SK-N-SH (cell line): Measurements from ENCODE around the gene TEAD2. TPM values are rescaled to one million over a fixed set of nuclear protein-coding genes. Genes with fewer than 3 reads are reported as not detected.

Experiments
- CTCF ChIA-PET: fragments of 300-600, 350-600 bp; formaldehyde crosslinking; extraction: SDS; loops from one replicate; lab custom pipeline; 2021; lab: Yijun Ruan, JAX
- POLR2A ChIA-PET: fragments of 350-600 bp; sonication (Branson Sonifier 250); formaldehyde crosslinking; extraction: SDS; loops from one replicate; lab custom pipeline; 2020; ENCODE audit warnings: antibody characterized with exemption, inconsistent platforms; lab: Yijun Ruan, JAX
- DNase-seq: peaks from one replicate; pipeline ENCODE4 v3.0.0; 2012
- H2AFZ ChIP-seq: fragments of 200-600 bp; sonication (generic); 2 replicates; pipeline ENCODE4 v1.8.1; 2016; ENCODE audit warnings: antibody characterized with exemption, mild to moderate bottlenecking, low read depth
- H3F3A ChIP-seq: fragments of 200-600 bp; sonication (generic); replicated peaks from 2 replicates; pipeline ENCODE3; 2016; ENCODE audit warnings: antibody characterized with exemption, mild to moderate bottlenecking; ENCODE audit not compliant: insufficient read depth
- H3K27ac ChIP-seq, 2 experiments: fragments of 200-500 bp in 1 of 2; fragments of 200-600 bp in 1 of 2; sonication (Bioruptor generic) in 1 of 2; sonication (generic), shearing (Covaris generic) in 1 of 2; 2 replicates each; pipeline versions ENCODE4 v1.5.1 to v1.6.1; 2014 to 2016; ENCODE audit warnings: low read depth in 2 of 2, inconsistent platforms in 1 of 2, low read length in 1 of 2, mild to moderate bottlenecking in 1 of 2, mixed read lengths in 1 of 2
- H3K27me3 ChIP-seq: fragments of 200-600 bp; sonication (generic), shearing (Covaris generic); 2 replicates; pipeline ENCODE4 v1.6.1; 2016; ENCODE audit warnings: mixed run types; ENCODE audit not compliant: insufficient read depth
- H3K36me3 ChIP-seq, 2 experiments: fragments of 200-500 bp in 1 of 2; fragments of 200-600 bp in 1 of 2; sonication (Bioruptor generic) in 1 of 2; sonication (generic) in 1 of 2; replicated peaks in 1 of 2; 2 replicates each; pipeline versions ENCODE3 to v1.5.1; 2014 to 2016; ENCODE audit warnings: low read length in 1 of 2, mild to moderate bottlenecking in 1 of 2; ENCODE audit not compliant: insufficient read depth in 2 of 2, control insufficient read depth in 1 of 2
- H3K4me1 ChIP-seq, 2 experiments: fragments of 200-500 bp in 1 of 2; fragments of 200-600 bp in 1 of 2; sonication (Bioruptor generic) in 1 of 2; sonication (generic), shearing (Covaris generic) in 1 of 2; 2 replicates each; pipeline versions ENCODE4 v1.5.1 to v1.6.1; 2014 to 2016; ENCODE audit warnings: low read depth in 1 of 2, low read length in 1 of 2, mixed run types in 1 of 2; ENCODE audit not compliant: insufficient read depth in 2 of 2, control insufficient read depth in 1 of 2
- H3K4me2 ChIP-seq: fragments of 200-600 bp; sonication (generic), shearing (Covaris generic); 2 replicates; pipeline ENCODE4 v1.6.1; 2017; ENCODE audit warnings: mixed run types
- H3K4me3 ChIP-seq, 2 experiments: fragments of 200-500 bp in 1 of 2; fragments of 200-600 bp in 1 of 2; sonication (Bioruptor generic) in 1 of 2; sonication (generic), shearing (Covaris generic) in 1 of 2; 2 replicates each; pipeline versions ENCODE4 v1.5.1 to v1.8.1; 2014 to 2016; ENCODE audit warnings: low read depth in 2 of 2, inconsistent platforms in 1 of 2, low read length in 1 of 2, mild to moderate bottlenecking in 1 of 2, mixed read lengths in 1 of 2, moderate library complexity in 1 of 2
- H3K79me2 ChIP-seq: fragments of 200-600 bp; sonication (generic); 2 replicates; pipeline ENCODE4 v1.8.1; 2017; ENCODE audit warnings: mild to moderate bottlenecking; ENCODE audit not compliant: insufficient read depth
- H3K9ac ChIP-seq: fragments of 200-600 bp; sonication (generic); 2 replicates; pipeline ENCODE4 v1.6.1; 2017; ENCODE audit warnings: mixed run types
- H3K9me2 ChIP-seq: fragments of 200-600 bp; sonication (generic); 2 replicates; pipeline ENCODE4 v1.6.1; 2017; ENCODE audit warnings: mixed run types
- H3K9me3 ChIP-seq: fragments of 200-600 bp; sonication (generic); 2 replicates; pipeline ENCODE4 v1.6.1; 2017; ENCODE audit warnings: mixed run types, mild to moderate bottlenecking, moderate library complexity
- H4K20me1 ChIP-seq: fragments of 200-600 bp; sonication (generic); 2 replicates; pipeline ENCODE4 v1.6.1; 2017; ENCODE audit warnings: mild to moderate bottlenecking, mixed run types; ENCODE audit not compliant: insufficient read depth
- CHD2 ChIP-seq: fragments of 150-350 bp; IDR thresholded peaks from 2 replicates; pipeline ENCODE4 v1.6.1; 2018; ENCODE audit warnings: low read length; ENCODE audit not compliant: partially characterized antibody
- FOSL2 ChIP-seq: IDR thresholded peaks from 2 replicates; pipeline ENCODE4 v1.4.0; 2012; ENCODE audit warnings: low read depth, mild to moderate bottlenecking, moderate library complexity, borderline replicate concordance
- FOXJ3 ChIP-seq: sonication (generic); formaldehyde crosslinking; IDR thresholded peaks from 2 replicates; pipeline ENCODE4 v1.5.1; 2020; ENCODE audit warnings: mild to moderate bottlenecking, missing genetic modification reagents
- GABPA ChIP-seq: IDR thresholded peaks from 2 replicates; pipeline ENCODE4 v1.4.0; 2012; ENCODE audit warnings: low read depth, mild to moderate bottlenecking
- IRF3 ChIP-seq: fragments of 150-350 bp; IDR thresholded peaks from 2 replicates; pipeline ENCODE4 v1.6.1; 2016; ENCODE audit warnings: mild to moderate bottlenecking, low read depth, low read length
- MEF2A ChIP-seq: IDR thresholded peaks from 2 replicates; pipeline ENCODE4 v1.4.0; 2012; ENCODE audit warnings: low read depth, borderline replicate concordance
- NFIC ChIP-seq: IDR thresholded peaks from 2 replicates; pipeline ENCODE4 v1.4.0; 2012; ENCODE audit warnings: borderline replicate concordance
- NRF1 ChIP-seq: IDR thresholded peaks from 2 replicates; pipeline ENCODE4 v1.6.1; 2012; ENCODE audit warnings: low read depth, mild to moderate bottlenecking, low read length
- POLR2AphosphoS5 ChIP-seq: IDR thresholded peaks from 2 replicates; pipeline ENCODE4 v1.6.1; 2012; ENCODE audit warnings: low read depth, low read length
- RAD21 ChIP-seq: IDR thresholded peaks from 2 replicates; pipeline ENCODE4 v1.6.1; 2012; ENCODE audit warnings: mild to moderate bottlenecking, low read length
- RCOR1 ChIP-seq: fragments of 150-350 bp; IDR thresholded peaks from 2 replicates; pipeline ENCODE4 v1.6.1; 2017; ENCODE audit warnings: antibody characterized with exemption, low read length
- RFX5 ChIP-seq: IDR thresholded peaks from 2 replicates; pipeline ENCODE4 v1.6.1; 2012; ENCODE audit warnings: mild to moderate bottlenecking, improper control_type of control experiment, low read length
- SIN3A ChIP-seq: IDR thresholded peaks from 2 replicates; pipeline ENCODE4 v1.6.1; 2012; ENCODE audit warnings: low read depth, mild to moderate bottlenecking, low read length, moderate library complexity, borderline replicate concordance
- SMC3 ChIP-seq: IDR thresholded peaks from 2 replicates; pipeline ENCODE4 v1.6.1; 2012; ENCODE audit warnings: low read depth, low read length, improper control_type of control experiment
- TAF1 ChIP-seq: IDR thresholded peaks from 2 replicates; pipeline ENCODE4 v1.6.1; 2012; ENCODE audit warnings: low read depth, mild to moderate bottlenecking, low read length, moderate library complexity, borderline replicate concordance
- ZBTB33 ChIP-seq: IDR thresholded peaks from 2 replicates; pipeline ENCODE4 v1.4.0; 2012; ENCODE audit warnings: low read depth, borderline replicate concordance
- WGBS: methylation state at CpG from one replicate; pipeline ENCODE4 v1.1.6; 2017; ENCODE audit warnings: low lambda C conversion rate; 5-methylcytosine and 5-hydroxymethylcytosine counted together
- polyA plus RNA-seq, 3 experiments: library from polyadenylated mRNA; depleted of rRNA; stranded (reverse); fragments of >200 nt; gene quantifications; 2 replicates each; pipeline ENCODE4 v1.2.3, GENCODE V29; 2012
- TF ChIP-seq, protein P1 (sequence below): IDR thresholded peaks from 2 replicates; pipeline ENCODE4; 2012
- TF ChIP-seq, protein P2 (sequence below): fragments of 150-350 bp; IDR thresholded peaks from 2 replicates; pipeline ENCODE4 v1.6.1; 2017; ENCODE audit warnings: antibody characterized with exemption, low read length, low read depth, borderline replicate concordance

Gene TEAD2
- polyA plus RNA-seq, 1 of the 3 experiments (the other 2 are of a cell fraction) = 27.9 TPM

DNA sequence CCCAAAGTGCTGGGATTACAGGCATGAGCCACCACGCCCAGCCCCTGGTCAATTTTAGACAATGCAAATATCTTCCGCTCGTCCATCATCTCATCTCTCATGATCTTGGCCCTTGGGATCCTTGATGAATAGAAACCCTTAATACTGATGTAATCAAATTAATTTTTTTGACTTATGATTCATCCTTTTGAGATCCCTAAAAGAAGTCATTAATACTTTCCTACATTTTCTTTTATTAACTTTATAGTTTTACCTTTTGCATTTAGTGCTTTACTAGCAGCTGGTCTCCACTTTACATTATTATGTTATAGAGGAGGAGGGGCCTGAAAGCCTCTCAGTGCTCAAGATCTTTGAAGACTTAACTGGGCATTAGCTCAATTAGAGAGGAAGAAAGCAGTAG lies 18.2 kb upstream of the TEAD2 start:
- H3K9me3 ChIP-seq = peaks cover 7% of the 10 kb centered on the region; the same call in 1 of the 2 replicates
- H3F3A ChIP-seq = peaks cover 4% of the 10 kb centered on the region
- H3K9ac ChIP-seq = no peak overlapping the region
- 54% methylated on average over 3 of the region's 3 CpGs for WGBS
- peaks cover 13% of the 10 kb centered on the region for H3K27me3 ChIP-seq
- no peaks in the 10 kb centered on the region for H3K36me3 ChIP-seq
- DNase-seq = no peak
- ChIA-PET POLR2A (no interaction called here), CTCF (interaction anchor here (3.7 kb wide), 1 partner anchor 11 kb away, joined by 24 read pairs; no protein-coding TSS in a partner anchor)
- no peaks in the 10 kb centered on the region for H3K4me1 ChIP-seq
- H3K27ac ChIP-seq = no peak overlapping the region
- H3K4me2 ChIP-seq = no peak overlapping the region
- no peaks in the 10 kb centered on the region for H3K9me2 ChIP-seq
- no peaks in the 10 kb centered on the region for H3K79me2 ChIP-seq
- H4K20me1 ChIP-seq = no peaks in the 10 kb centered on the region
- TF ChIP-seq, protein P1, sequence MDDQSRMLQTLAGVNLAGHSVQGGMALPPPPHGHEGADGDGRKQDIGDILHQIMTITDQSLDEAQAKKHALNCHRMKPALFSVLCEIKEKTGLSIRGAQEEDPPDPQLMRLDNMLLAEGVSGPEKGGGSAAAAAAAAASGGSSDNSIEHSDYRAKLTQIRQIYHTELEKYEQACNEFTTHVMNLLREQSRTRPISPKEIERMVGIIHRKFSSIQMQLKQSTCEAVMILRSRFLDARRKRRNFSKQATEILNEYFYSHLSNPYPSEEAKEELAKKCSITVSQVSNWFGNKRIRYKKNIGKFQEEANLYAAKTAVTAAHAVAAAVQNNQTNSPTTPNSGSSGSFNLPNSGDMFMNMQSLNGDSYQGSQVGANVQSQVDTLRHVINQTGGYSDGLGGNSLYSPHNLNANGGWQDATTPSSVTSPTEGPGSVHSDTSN = no peak
- no peak for TF ChIP-seq MEF2A
- no peak for TF ChIP-seq NRF1
- TF ChIP-seq, protein P2, sequence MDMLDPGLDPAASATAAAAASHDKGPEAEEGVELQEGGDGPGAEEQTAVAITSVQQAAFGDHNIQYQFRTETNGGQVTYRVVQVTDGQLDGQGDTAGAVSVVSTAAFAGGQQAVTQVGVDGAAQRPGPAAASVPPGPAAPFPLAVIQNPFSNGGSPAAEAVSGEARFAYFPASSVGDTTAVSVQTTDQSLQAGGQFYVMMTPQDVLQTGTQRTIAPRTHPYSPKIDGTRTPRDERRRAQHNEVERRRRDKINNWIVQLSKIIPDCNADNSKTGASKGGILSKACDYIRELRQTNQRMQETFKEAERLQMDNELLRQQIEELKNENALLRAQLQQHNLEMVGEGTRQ = no peak
- no peak for TF ChIP-seq NFIC
- no peak for TF ChIP-seq FOXJ3 (CRISPR knock-in tag)
- TF ChIP-seq IRF3 = no peak
- TF ChIP-seq RAD21 = no peak
- no peak for TF ChIP-seq SIN3A
- TF ChIP-seq RCOR1 = no peak
- TF ChIP-seq RFX5 = no peak
- TF ChIP-seq SMC3 = no peak
- TF ChIP-seq FOSL2 = no peak
- no peak for TF ChIP-seq ZBTB33
- no peak for TF ChIP-seq TAF1
- TF ChIP-seq GABPA = no peak
- TF ChIP-seq CHD2 = no peak
- no peak for TF ChIP-seq POLR2AphosphoS5
- no peak overlapping the region for H3K4me3 ChIP-seq
- H2AFZ ChIP-seq = no peak overlapping the region
